HuH-7.5 (cell line): ENCODE results near the gene PFN4.
A peak's percentile ranks its signal among the peaks of the same experiment; 100 is the strongest.
"Not testable (repeated sequence)": the region's sequence is repeated elsewhere in the genome, so short reads cannot be mapped to it uniquely, and the experiment has no call there.

ENCODE experiments used
- DNase-seq: peaks from one replicate; pipeline ENCODE4 v3.0.0; 2011; ENCODE audit warnings: low spot score

The PFN4 gene, protein sequence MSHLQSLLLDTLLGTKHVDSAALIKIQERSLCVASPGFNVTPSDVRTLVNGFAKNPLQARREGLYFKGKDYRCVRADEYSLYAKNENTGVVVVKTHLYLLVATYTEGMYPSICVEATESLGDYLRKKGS

GRCh38 chr2:24123195-24123921 lies at the start of gene PFN4, which contains the start of gene FAM228B:
Gene PFN4 (minus strand): TSS chr2:24123334. CDS start chr2:24122535, 799 bp downstream.
Gene FAM228B (plus strand): TSS chr2:24123469. CDS start chr2:24124362, 893 bp downstream.
- peak; percentile 73 for DNase-seq

- DNase-seq: no peak
These were observed 45.9 kb upstream of the PFN4 start for GRCh38 chr2:24169023-24169422.

DNA sequence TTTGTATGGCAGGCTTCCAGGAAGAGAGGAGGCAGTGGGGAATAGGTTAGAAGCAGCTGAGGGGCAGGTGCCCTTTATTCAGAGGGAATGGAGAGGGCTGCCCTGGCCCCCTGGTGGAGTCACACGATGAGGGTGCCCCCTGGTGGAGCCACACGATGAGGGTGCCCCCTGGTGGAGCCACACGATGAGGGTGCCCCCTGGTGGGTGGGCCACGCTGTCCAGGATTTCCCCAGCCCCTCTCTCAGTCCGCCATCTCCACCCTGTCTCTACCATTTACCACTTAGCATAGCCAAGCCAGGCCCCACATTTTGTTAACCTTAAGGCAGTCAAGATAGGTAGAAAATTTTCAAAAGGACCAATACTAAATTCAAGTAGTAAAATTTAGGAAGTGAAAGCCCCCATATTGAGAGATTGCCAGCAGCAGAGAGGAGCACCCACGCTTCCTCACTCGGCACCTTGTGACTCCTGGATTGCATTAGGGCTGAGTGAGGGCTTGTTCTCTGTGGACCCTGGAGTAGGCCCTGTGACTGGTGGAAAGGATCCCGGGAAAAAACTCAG lies 41.4 kb upstream of the PFN4 start:
- peak; percentile 47 for DNase-seq

DNA sequence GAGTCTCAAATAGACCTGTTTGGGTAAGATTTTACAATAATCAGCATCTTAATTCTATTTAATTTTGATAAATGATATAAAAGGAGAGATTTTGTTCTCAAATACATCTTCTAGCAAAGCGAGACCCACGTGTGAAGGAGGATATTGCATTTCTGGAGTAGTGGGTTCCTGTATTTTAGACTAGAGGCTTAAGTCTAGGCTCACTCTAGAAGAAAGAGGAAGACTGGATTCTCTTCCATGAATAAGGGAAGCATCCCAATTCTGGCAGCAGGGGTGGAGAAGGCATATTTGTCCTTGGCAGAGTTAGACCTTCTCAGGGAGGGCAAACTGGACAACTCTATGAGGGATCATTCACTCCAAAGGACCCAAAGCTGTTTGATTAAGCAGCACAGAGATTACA lies 40.5 kb upstream of the PFN4 start:
- DNase-seq: no peak

GRCh38 chr2:24163186-24163585 lies 40.1 kb upstream of the PFN4 start:
- DNase-seq: no peak

DNA sequence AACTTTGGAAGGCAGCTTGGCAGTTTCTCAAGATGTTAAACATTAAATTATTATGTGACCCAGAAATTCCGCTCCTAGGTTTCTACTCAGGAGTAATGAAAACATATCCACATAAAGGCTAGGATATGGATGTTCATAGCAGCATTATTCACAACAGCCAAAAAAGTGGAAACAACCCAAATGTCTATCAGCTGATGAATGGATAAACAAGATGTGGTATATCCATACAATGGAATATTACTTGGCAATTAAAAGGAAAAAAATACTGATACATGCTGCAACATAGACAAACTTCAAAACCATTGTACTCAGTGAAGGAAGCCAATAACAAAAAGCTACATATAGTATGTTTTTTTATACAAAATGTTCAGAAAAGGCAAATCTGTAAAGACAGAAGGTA lies 39.4 kb upstream of the PFN4 start:
- no peak for DNase-seq

DNA sequence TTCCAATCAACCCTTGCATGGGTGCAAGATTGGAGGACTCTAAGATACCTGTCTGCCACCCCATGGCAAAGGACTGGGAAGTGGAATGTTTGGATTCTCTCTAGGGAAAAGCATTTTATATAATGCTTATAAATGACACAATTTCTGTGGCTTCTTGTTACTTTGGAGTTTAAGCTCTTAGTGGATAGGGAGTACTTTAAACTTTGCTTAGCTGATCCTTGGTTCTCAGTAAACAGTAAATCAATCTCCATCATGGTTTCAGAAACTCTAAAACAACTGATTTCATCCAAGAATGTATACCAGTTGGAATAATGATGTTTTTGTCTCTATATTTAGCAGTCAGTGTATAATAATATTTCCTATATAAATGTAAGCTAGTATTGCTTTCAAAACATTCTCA lies 37.6 kb upstream of the PFN4 start:
- DNase-seq: no peak

DNA sequence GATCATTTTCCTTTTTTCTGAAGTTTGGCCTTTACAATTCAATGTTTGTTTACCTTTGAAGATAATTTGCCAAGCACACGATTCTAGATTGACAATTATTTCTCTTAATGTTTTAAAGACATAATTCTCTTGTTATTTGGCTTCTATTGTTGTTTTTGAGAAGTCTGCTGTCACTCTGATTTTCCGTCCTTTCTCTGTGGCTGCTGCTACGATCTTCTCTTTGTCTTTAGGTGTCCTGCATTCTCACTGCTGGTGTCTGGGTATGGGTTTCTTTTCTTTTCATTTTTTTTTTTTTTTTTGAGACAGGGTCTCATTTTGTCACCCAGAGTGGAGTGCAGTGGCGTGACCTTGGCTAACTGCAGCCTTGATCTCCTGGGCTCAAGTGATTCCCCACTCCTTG lies 36.6 kb upstream of the PFN4 start:
- no peak for DNase-seq

DNA sequence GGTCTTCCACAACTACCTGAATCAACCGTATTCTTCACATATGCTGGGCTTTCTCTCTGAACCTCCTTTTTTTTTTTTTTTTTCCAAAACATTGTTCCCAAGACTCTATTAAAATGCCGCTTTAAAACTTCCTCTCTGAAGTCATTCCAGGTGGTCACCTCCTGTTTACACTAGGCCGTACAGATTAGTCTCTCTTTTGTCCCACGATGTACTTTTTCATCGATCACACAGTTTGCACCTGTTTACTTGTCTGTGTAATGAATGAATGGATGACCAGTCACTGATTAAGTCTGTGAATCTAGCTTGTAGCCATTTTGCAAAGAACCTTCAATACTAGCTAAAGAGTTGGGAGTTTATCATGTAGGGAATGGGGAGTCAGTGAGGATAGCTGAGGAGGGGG lies 35.0 kb upstream of the PFN4 start:
- no peak for DNase-seq

- no peak for DNase-seq
These were observed 30.3 kb upstream of the PFN4 start for GRCh38 chr2:24153478-24153877.

GRCh38 chr2:24152413-24153197 lies 29.5 kb upstream of the PFN4 start:
- no peak for DNase-seq

DNA sequence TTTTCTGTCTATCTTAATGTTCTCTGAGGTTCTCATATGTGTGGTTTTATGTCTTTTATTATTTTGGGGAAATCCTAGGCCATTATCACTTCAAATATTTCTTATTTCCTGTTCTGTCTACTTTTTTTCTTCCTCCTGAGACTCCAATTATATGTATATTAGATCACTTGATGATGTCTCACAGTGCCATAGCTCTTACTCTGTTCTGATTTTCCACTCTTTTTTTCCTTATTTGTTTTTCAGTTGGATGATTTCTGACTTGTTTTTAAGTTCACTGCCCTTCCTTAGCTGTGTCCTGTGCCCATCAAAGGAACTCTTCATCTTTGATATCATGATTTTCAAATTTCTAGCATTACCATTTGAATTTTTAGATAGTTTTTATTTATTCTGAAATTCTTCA lies 24.2 kb upstream of the PFN4 start:
- no peak for DNase-seq

GRCh38 chr2:24140305-24140704 lies 17.2 kb upstream of the PFN4 start:
- DNase-seq: not testable (repeated sequence)

DNA sequence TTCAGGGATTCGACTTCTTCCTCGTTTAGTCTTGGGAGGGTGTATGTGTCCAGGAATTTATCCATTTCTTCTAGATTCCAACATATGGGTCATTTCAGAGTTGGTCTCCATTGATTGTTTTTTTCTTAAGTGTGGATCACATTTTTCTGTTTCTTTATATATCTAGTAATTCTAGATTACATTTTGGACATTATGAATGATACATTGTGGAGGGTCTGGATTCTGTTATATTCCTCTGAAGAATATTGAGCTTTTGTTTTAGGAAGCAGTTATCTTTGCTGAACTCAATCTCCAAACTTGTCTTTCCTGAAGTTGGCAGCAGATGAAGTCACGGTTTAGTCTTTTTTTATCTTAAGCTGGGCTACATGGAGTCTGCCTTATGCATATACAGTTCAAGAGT lies 9.4 kb upstream of the PFN4 start:
- no peak for DNase-seq

GRCh38 chr2:24125956-24126355 lies 2.8 kb upstream of the PFN4 start:
- DNase-seq: no peak

DNA sequence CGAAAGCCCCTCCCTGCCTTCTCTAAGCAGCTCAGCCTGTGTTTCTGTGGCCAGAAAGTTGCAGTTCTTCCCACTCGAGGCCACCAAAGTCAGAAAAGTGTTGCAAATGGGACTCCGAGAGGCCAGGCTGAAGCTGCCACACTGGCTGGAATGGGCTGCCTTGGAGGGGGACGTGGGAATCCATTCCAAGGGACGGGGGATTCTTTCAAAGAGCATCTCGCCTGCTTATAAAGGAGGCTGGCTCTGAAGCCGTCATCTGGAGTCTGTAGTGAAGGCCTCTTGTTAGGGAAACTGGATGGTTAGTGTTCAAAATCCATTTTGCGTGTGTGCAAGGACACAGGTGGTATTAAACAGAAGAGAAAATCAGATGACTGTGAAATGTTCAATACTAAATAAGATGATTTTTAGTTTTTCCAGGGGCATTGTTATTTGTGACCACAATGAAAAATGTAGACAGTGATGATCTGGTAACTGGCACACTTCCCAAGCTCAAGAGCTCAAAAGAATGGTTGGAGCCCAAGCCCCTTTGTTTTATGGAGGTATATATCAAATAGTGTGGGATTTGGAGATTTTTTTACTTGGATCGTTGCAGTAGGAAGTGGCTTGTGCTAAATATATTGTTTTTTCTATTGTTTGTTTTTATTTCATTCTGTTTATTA lies 917 bp upstream of the PFN4 start:
- DNase-seq: peak; percentile 34

- no peak for DNase-seq
These were observed 554 bp downstream of the PFN4 start for GRCh38 chr2:24122366-24123194.

GRCh38 chr2:24121469-24121868 lies 1.7 kb downstream of the PFN4 start:
- no peak for DNase-seq

GRCh38 chr2:24121066-24121465 lies 2.1 kb downstream of the PFN4 start:
- no peak for DNase-seq

GRCh38 chr2:24117902-24118301 lies 5.2 kb downstream of the PFN4 start:
- DNase-seq: no peak

DNA sequence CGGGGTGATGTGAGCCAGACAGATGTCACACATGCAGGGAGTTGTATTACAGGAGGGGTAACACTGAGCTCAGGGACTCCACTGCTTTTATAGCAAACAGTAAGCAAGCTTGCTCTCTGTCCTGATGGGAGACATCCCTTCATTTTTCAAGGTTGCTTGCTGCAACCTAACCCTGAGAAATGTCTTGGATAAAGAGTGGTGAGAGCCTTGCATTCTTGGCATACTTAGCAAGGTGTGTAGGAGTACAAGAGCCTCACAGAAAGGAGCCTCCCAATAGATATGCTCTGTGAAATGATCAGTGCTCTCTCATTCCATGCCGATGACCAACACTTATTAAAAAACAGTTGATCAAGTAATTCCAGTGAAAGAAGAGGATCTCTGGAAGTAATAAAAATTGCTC lies 8.1 kb downstream of the PFN4 start:
- DNase-seq: no peak
